ENCODE measurements around the gene ZNF521. TPM values are rescaled to one million over a fixed set of nuclear protein-coding genes. Genes with fewer than 3 reads are reported as not detected.

ZNF521 gene
- total RNA-seq, 4 donors from 2014 or later = 28.2 to 67.3 (median 53.1) TPM

GRCh38 chr18:25365242-25365641 lies 13.3 kb upstream of the ZNF521 start:
- 59 to 64% methylated on average over 3 of the region's 3 CpGs for WGBS, 2 donors
- TF ChIP-seq CTCF (IDR thresholded peaks at IDR 0.05) (no peak), POLR2A (IDR thresholded peaks at IDR 0.05) (no peak)
- DNase-seq = no peak
- no peaks in the 10 kb centered on the region for H3K9me3 ChIP-seq
- H3K4me1 ChIP-seq = peaks cover 0 to 3% of the 10 kb centered on the region in 2 donors
- H3K27me3 ChIP-seq = no peaks in the 10 kb centered on the region
- no peaks in the 10 kb centered on the region for H3K36me3 ChIP-seq
- no peak overlapping the region for H3K4me3 ChIP-seq (replicated peaks in 1 of 3)
- no peak overlapping the region for H3K27ac ChIP-seq
- intact Hi-C loops (cut with DNase I) = no loop called here

GRCh38 chr18:25364732-25365131 lies 12.8 kb upstream of the ZNF521 start:
- DNase-seq = no peak
- Histone ChIP-seq H3K4me3 (replicated peaks in 1 of 3) (no peak overlapping the region), H3K4me1 (peaks cover 0 to 3% of the 10 kb centered on the region in 2 donors), H3K36me3 (no peaks in the 10 kb centered on the region), H3K27ac (no peak overlapping the region), H3K27me3 (no peaks in the 10 kb centered on the region), H3K9me3 (no peaks in the 10 kb centered on the region)
- intact Hi-C loops (cut with DNase I) = no loop called here
- TF ChIP-seq POLR2A (IDR thresholded peaks at IDR 0.05) = no peak
- no peak for TF ChIP-seq CTCF (IDR thresholded peaks at IDR 0.05)

GRCh38 chr18:25360301-25360899 lies 8.4 kb upstream of the ZNF521 start:
- 86 to 92% methylated on average over 5 of the region's 5 CpGs for WGBS, 2 donors
- no peak overlapping the region for H3K27ac ChIP-seq
- no peaks in the 10 kb centered on the region for H3K9me3 ChIP-seq
- no peak for DNase-seq
- H3K27me3 ChIP-seq = no peaks in the 10 kb centered on the region
- no peak overlapping the region for H3K4me3 ChIP-seq (replicated peaks in 1 of 3)
- no peaks in the 10 kb centered on the region for H3K4me1 ChIP-seq
- TF ChIP-seq CTCF (IDR thresholded peaks at IDR 0.05) (no peak), POLR2A (IDR thresholded peaks at IDR 0.05) (no peak)
- intact Hi-C loops (cut with DNase I) = no loop called here
- H3K36me3 ChIP-seq = no peaks in the 10 kb centered on the region

GRCh38 chr18:25353080-25353479 lies 1.1 kb upstream of the ZNF521 start:
- intact Hi-C loops (cut with DNase I) = loop anchor here (10.0 kb wide), 1 partner anchor 958 kb away; the partner anchor contains the start of gene OSBPL1A
- Histone ChIP-seq H3K36me3 (no peaks in the 10 kb centered on the region), H3K4me3 (replicated peaks in 1 of 3) (no peak overlapping the region), H3K9me3 (no peaks in the 10 kb centered on the region), H3K27me3 (no peaks in the 10 kb centered on the region), H3K4me1 (no peaks in the 10 kb centered on the region), H3K27ac (no peak overlapping the region)
- WGBS, 2 donors = 72% methylated on average over 4 of the region's 4 CpGs
- TF ChIP-seq CTCF (IDR thresholded peaks at IDR 0.05) (no peak), POLR2A (IDR thresholded peaks at IDR 0.05) (no peak)
- DNase-seq = no peak

- Histone ChIP-seq H3K4me3 (replicated peaks in 1 of 3) (no peak overlapping the region), H3K36me3 (no peaks in the 10 kb centered on the region), H3K4me1 (peaks cover 0 to 2% of the 10 kb centered on the region in 2 donors), H3K27ac (peak overlapping the region in 1 of 3 donors; percentile 56), H3K27me3 (no peaks in the 10 kb centered on the region), H3K9me3 (no peaks in the 10 kb centered on the region)
- peak in 1 of 2 donors; percentile 18 for DNase-seq
- TF ChIP-seq POLR2A (IDR thresholded peaks at IDR 0.05) (no peak), CTCF (IDR thresholded peaks at IDR 0.05) (no peak)
- WGBS, 2 donors = 1 to 2% methylated on average over 6 of the region's 6 CpGs
- intact Hi-C loops (cut with DNase I) = loop anchor here (10.0 kb wide), 1 partner anchor 958 kb away; the partner anchor contains the start of gene OSBPL1A
These were observed 651 bp upstream of the ZNF521 start for GRCh38 chr18:25352629-25353005.

Measured in thyroid gland (tissue), 4 donors.